ENCODE measurements around the gene UIMC1. TPM values are rescaled to one million over a fixed set of nuclear protein-coding genes. Genes with fewer than 3 reads are reported as not detected.

Gene UIMC1
- total and polyA plus RNA-seq, 7 donors = 18.0 to 96.1 (median 40.2) TPM

- Histone ChIP-seq H3K4me3 (no peak overlapping the region), H3K36me3 (no peaks in the 10 kb centered on the region), H3K27ac (no peak overlapping the region), H3K27me3 (peaks cover 0 to 30% (median 13%) of the 10 kb centered on the region in 3 donors), H3K4me1 (no peaks in the 10 kb centered on the region), H3K9me3 (no peaks in the 10 kb centered on the region)
- no peak for DNase-seq
- WGBS, 2 donors = 88 to 95% methylated on average over 18 of the region's 18 CpGs
- intact Hi-C loops (cut with DNase I) = no loop called here
- TF ChIP-seq CTCF (IDR thresholded peaks at IDR 0.05) (no peak), POLR2A (IDR thresholded peaks at IDR 0.05) (no peak), EP300 (IDR thresholded peaks at IDR 0.05) (no peak), POLR2AphosphoS5 (IDR thresholded peaks at IDR 0.05) (no peak)
Measured at GRCh38 chr5:176855598-176855997, 151.0 kb downstream of the UIMC1 start.

Other genes starting within 250 kb of the UIMC1 start
- not detected for gene UNC5A, start 196.2 kb downstream of the UIMC1 start, total RNA-seq
- gene UNC5A, start 196.2 kb downstream of the UIMC1 start, polyA plus RNA-seq = under 1 TPM in 2 of 3 donors, not detected in 1; 0.34 to 0.60 TPM
- gene HK3, start 107.4 kb downstream of the UIMC1 start, total RNA-seq = 10 to 100 TPM in 1 of 4 donors, 1 to 10 TPM in 3; 4.7 to 12.8 (median 9.1) TPM
- 10 to 100 TPM in 1 of 3 donors, 1 to 10 TPM in 2; 1.8 to 11.0 (median 2.8) TPM for gene HK3, start 107.4 kb downstream of the UIMC1 start, polyA plus RNA-seq
- 10 to 100 TPM; 12.5 to 21.9 (median 15.0) TPM for gene ZNF346, start 15.9 kb upstream of the UIMC1 start, total RNA-seq
- gene ZNF346, start 15.9 kb upstream of the UIMC1 start, polyA plus RNA-seq = 1 to 10 TPM; 3.0 to 8.9 (median 4.2) TPM
- 10 to 100 TPM in 1 of 4 donors, 1 to 10 TPM in 3; 3.0 to 11.8 (median 6.1) TPM for gene FGFR4, start 80.1 kb upstream of the UIMC1 start, total RNA-seq
- gene FGFR4, start 80.1 kb upstream of the UIMC1 start, polyA plus RNA-seq = 10 to 100 TPM in 1 of 3 donors, 1 to 10 TPM in 2; 4.9 to 45.0 (median 6.6) TPM
- 10 to 100 TPM; 34.6 to 41.5 (median 36.5) TPM for gene NSD1, start 127.0 kb upstream of the UIMC1 start, total RNA-seq
- gene NSD1, start 127.0 kb upstream of the UIMC1 start, polyA plus RNA-seq = 10 to 100 TPM in 1 of 3 donors, 1 to 10 TPM in 2; 3.0 to 21.1 (median 5.8) TPM